ENCODE measurements around the gene KRT6B. TPM values are rescaled to one million over a fixed set of nuclear protein-coding genes. Genes with fewer than 3 reads are reported as not detected.

The KRT6B gene
- total and polyA plus RNA-seq, 9 of the 15 experiments (the other 6 are each of a cell fraction or from before 2014, with no cell fraction given) = not detected

- TF ChIP-seq KDM2B (CRISPR knock-in tag; IDR thresholded peaks at IDR 0.05) (no peak), PTRF (tag; IDR thresholded peaks at IDR 0.05) (no peak), OTX1 (CRISPR knock-in tag; IDR thresholded peaks at IDR 0.05) (no peak), CBFB (CRISPR knock-in tag; IDR thresholded peaks at IDR 0.05) (no peak), POLR3A (IDR thresholded peaks at IDR 0.05; ENCODE audit: borderline replicate concordance, extremely low read depth, insufficient read depth, insufficient read length) (no peak), PCBP2 (IDR thresholded peaks at IDR 0.05; ENCODE audit: low read depth, low read length, poor library complexity, severe bottlenecking) (no peak), RBFOX2 (IDR thresholded peaks at IDR 0.05; ENCODE audit: low read depth, low read length) (no peak), DNMT1 (IDR thresholded peaks at IDR 0.05) (no peak), ZBTB17 (CRISPR knock-in tag; IDR thresholded peaks at IDR 0.05) (no peak), KDM1A (IDR thresholded peaks at IDR 0.05) (no peak), ZFP30 (CRISPR knock-in tag; IDR thresholded peaks at IDR 0.05; ENCODE audit: borderline replicate concordance) (no peak)
- TF ChIP-seq, protein P1, sequence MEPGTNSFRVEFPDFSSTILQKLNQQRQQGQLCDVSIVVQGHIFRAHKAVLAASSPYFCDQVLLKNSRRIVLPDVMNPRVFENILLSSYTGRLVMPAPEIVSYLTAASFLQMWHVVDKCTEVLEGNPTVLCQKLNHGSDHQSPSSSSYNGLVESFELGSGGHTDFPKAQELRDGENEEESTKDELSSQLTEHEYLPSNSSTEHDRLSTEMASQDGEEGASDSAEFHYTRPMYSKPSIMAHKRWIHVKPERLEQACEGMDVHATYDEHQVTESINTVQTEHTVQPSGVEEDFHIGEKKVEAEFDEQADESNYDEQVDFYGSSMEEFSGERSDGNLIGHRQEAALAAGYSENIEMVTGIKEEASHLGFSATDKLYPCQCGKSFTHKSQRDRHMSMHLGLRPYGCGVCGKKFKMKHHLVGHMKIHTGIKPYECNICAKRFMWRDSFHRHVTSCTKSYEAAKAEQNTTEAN (CRISPR knock-in tag; IDR thresholded peaks at IDR 0.05) = no peak
- POLR2A ChIA-PET = interaction anchor here (0.8 kb wide), 1 partner anchor 12 kb away, joined by 4 read pairs; no protein-coding TSS in a partner anchor
- intact Hi-C loops (cut with micrococcal nuclease) = no loop called here
- H3K27me3 ChIP-seq (ENCODE audit: control insufficient read depth in 2 of 2, insufficient read depth in 2 of 2, low read length in 2 of 2) = peaks cover 2 to 20% of the 10 kb centered on the region in 2 experiments
- no peaks in the 10 kb centered on the region for H4K20me1 ChIP-seq (replicated peaks; ENCODE audit: control insufficient read depth, insufficient read depth, low read length)
- H3K4me2 ChIP-seq (ENCODE audit: insufficient read depth, low read length) = no peak overlapping the region
- H3K79me2 ChIP-seq (ENCODE audit: control insufficient read depth, insufficient read depth, low read length) = no peaks in the 10 kb centered on the region
- no peak overlapping the region for H3K9ac ChIP-seq (ENCODE audit: insufficient read depth in 1 of 2, low read depth in 2 of 2, low read length in 2 of 2)
- DNase-seq (ENCODE audit: extremely low read depth in 1 of 4, low spot score in 3 of 4) (no peak), FAIRE-seq (no peak), ATAC-seq (no peak)
- 0% methylated on average over 1 of the region's 1 CpG for WGBS (ENCODE audit: insufficient coverage, low coverage, missing lambda C conversion rate)
- no TSS peak for BruUV-seq (replicated peaks)
- in situ Hi-C loops (cut with MboI) = no loop called here
- no peaks in the 10 kb centered on the region for H3K9me3 ChIP-seq (replicated peaks; ENCODE audit: control insufficient read depth, insufficient read depth, low read depth, low read length)
- H3K9me1 ChIP-seq (ENCODE audit: control insufficient read depth, insufficient read depth, low read length) = no peaks in the 10 kb centered on the region
- no peak overlapping the region for H3K27ac ChIP-seq (ENCODE audit: extremely low read depth, low read depth, low read length)
- CTCF ChIA-PET (ENCODE audit: low intra/inter-chr PET ratio) = no interaction called here
- H3K36me3 ChIP-seq (ENCODE audit: control insufficient read depth, insufficient read depth, low read length) = no peaks in the 10 kb centered on the region
- no peaks in the 10 kb centered on the region for H3K4me1 ChIP-seq (replicated peaks in 1 of 2; ENCODE audit: control insufficient read depth in 2 of 2, insufficient read depth in 2 of 2, low read length in 2 of 2)
- H3K4me3 ChIP-seq = no peak overlapping the region
- no peak overlapping the region for H2AFZ ChIP-seq (ENCODE audit: low read depth, low read length)
Measured at GRCh38 chr12:52487211-52487610, 35.3 kb upstream of the KRT6B start.
